Measurements from ENCODE around the gene PIK3R2.

GRCh38 chr19:18194181-18194530 is 41.2 kb downstream of the PIK3R2 start:
- TF ChIP-seq REST (IDR thresholded peaks at IDR 0.05; ENCODE audit: insufficient read depth in 1 of 2, low read depth in 2 of 2, low read length in 2 of 2) (no peak), POLR2AphosphoS5 (IDR thresholded peaks at IDR 0.05; ENCODE audit: low read depth, low read length) (no peak)
